SK-N-SH (cell line): Measurements from ENCODE around the gene GLTPD2. TPM values are rescaled to one million over a fixed set of nuclear protein-coding genes. Genes with fewer than 3 reads are reported as not detected.

Source experiments
- CTCF ChIA-PET: fragments of 300-600, 350-600 bp; formaldehyde crosslinking; extraction: SDS; loops from one replicate; lab custom pipeline; 2021; lab: Yijun Ruan, JAX
- POLR2A ChIA-PET: fragments of 350-600 bp; sonication (Branson Sonifier 250); formaldehyde crosslinking; extraction: SDS; loops from one replicate; lab custom pipeline; 2020; ENCODE audit warnings: antibody characterized with exemption, inconsistent platforms; lab: Yijun Ruan, JAX
- DNase-seq: peaks from one replicate; pipeline ENCODE4 v3.0.0; 2012
- H2AFZ ChIP-seq: fragments of 200-600 bp; sonication (generic); 2 replicates; pipeline ENCODE4 v1.8.1; 2016; ENCODE audit warnings: antibody characterized with exemption, mild to moderate bottlenecking, low read depth
- H3F3A ChIP-seq: fragments of 200-600 bp; sonication (generic); replicated peaks from 2 replicates; pipeline ENCODE3; 2016; ENCODE audit warnings: antibody characterized with exemption, mild to moderate bottlenecking; ENCODE audit not compliant: insufficient read depth
- H3K27ac ChIP-seq, 2 experiments: fragments of 200-500 bp in 1 of 2; fragments of 200-600 bp in 1 of 2; sonication (Bioruptor generic) in 1 of 2; sonication (generic), shearing (Covaris generic) in 1 of 2; 2 replicates each; pipeline versions ENCODE4 v1.5.1 to v1.6.1; 2014 to 2016; ENCODE audit warnings: low read depth in 2 of 2, inconsistent platforms in 1 of 2, low read length in 1 of 2, mild to moderate bottlenecking in 1 of 2, mixed read lengths in 1 of 2
- H3K27me3 ChIP-seq: fragments of 200-600 bp; sonication (generic), shearing (Covaris generic); 2 replicates; pipeline ENCODE4 v1.6.1; 2016; ENCODE audit warnings: mixed run types; ENCODE audit not compliant: insufficient read depth
- H3K36me3 ChIP-seq, 2 experiments: fragments of 200-500 bp in 1 of 2; fragments of 200-600 bp in 1 of 2; sonication (Bioruptor generic) in 1 of 2; sonication (generic) in 1 of 2; replicated peaks in 1 of 2; 2 replicates each; pipeline versions ENCODE3 to v1.5.1; 2014 to 2016; ENCODE audit warnings: low read length in 1 of 2, mild to moderate bottlenecking in 1 of 2; ENCODE audit not compliant: insufficient read depth in 2 of 2, control insufficient read depth in 1 of 2
- H3K4me1 ChIP-seq, 2 experiments: fragments of 200-500 bp in 1 of 2; fragments of 200-600 bp in 1 of 2; sonication (Bioruptor generic) in 1 of 2; sonication (generic), shearing (Covaris generic) in 1 of 2; 2 replicates each; pipeline versions ENCODE4 v1.5.1 to v1.6.1; 2014 to 2016; ENCODE audit warnings: low read depth in 1 of 2, low read length in 1 of 2, mixed run types in 1 of 2; ENCODE audit not compliant: insufficient read depth in 2 of 2, control insufficient read depth in 1 of 2
- H3K4me2 ChIP-seq: fragments of 200-600 bp; sonication (generic), shearing (Covaris generic); 2 replicates; pipeline ENCODE4 v1.6.1; 2017; ENCODE audit warnings: mixed run types
- H3K4me3 ChIP-seq, 2 experiments: fragments of 200-500 bp in 1 of 2; fragments of 200-600 bp in 1 of 2; sonication (Bioruptor generic) in 1 of 2; sonication (generic), shearing (Covaris generic) in 1 of 2; 2 replicates each; pipeline versions ENCODE4 v1.5.1 to v1.8.1; 2014 to 2016; ENCODE audit warnings: low read depth in 2 of 2, inconsistent platforms in 1 of 2, low read length in 1 of 2, mild to moderate bottlenecking in 1 of 2, mixed read lengths in 1 of 2, moderate library complexity in 1 of 2
- H3K79me2 ChIP-seq: fragments of 200-600 bp; sonication (generic); 2 replicates; pipeline ENCODE4 v1.8.1; 2017; ENCODE audit warnings: mild to moderate bottlenecking; ENCODE audit not compliant: insufficient read depth
- H3K9ac ChIP-seq: fragments of 200-600 bp; sonication (generic); 2 replicates; pipeline ENCODE4 v1.6.1; 2017; ENCODE audit warnings: mixed run types
- H3K9me2 ChIP-seq: fragments of 200-600 bp; sonication (generic); 2 replicates; pipeline ENCODE4 v1.6.1; 2017; ENCODE audit warnings: mixed run types
- H3K9me3 ChIP-seq: fragments of 200-600 bp; sonication (generic); 2 replicates; pipeline ENCODE4 v1.6.1; 2017; ENCODE audit warnings: mixed run types, mild to moderate bottlenecking, moderate library complexity
- H4K20me1 ChIP-seq: fragments of 200-600 bp; sonication (generic); 2 replicates; pipeline ENCODE4 v1.6.1; 2017; ENCODE audit warnings: mild to moderate bottlenecking, mixed run types; ENCODE audit not compliant: insufficient read depth
- ELF1 ChIP-seq: IDR thresholded peaks from 2 replicates; pipeline ENCODE4 v1.4.0; 2012
- EP300 ChIP-seq, 2 experiments: IDR thresholded peaks; 2 replicates each; pipeline versions ENCODE4 v1.4.0 to v1.6.1; 2012; ENCODE audit warnings: borderline replicate concordance in 1 of 2, low read depth in 1 of 2, low read length in 1 of 2
- EZH2phosphoT487 ChIP-seq: fragments of 200-600 bp; sonication (generic); IDR thresholded peaks from 2 replicates; pipeline ENCODE4 v1.6.1; 2017; ENCODE audit warnings: low read depth, mixed run types, mild to moderate bottlenecking, antibody characterized with exemption, moderate library complexity, borderline replicate concordance
- JUND ChIP-seq: IDR thresholded peaks from 2 replicates; pipeline ENCODE4 v1.4.0; 2012
- NRF1 ChIP-seq: IDR thresholded peaks from 2 replicates; pipeline ENCODE4 v1.6.1; 2012; ENCODE audit warnings: low read depth, mild to moderate bottlenecking, low read length
- RAD21 ChIP-seq: IDR thresholded peaks from 2 replicates; pipeline ENCODE4 v1.6.1; 2012; ENCODE audit warnings: mild to moderate bottlenecking, low read length
- RXRA ChIP-seq: IDR thresholded peaks from 2 replicates; pipeline ENCODE4 v1.4.0; 2012; ENCODE audit warnings: low read depth, mild to moderate bottlenecking, borderline replicate concordance
- TCF12 ChIP-seq: IDR thresholded peaks from 2 replicates; pipeline ENCODE4 v1.4.0; 2012
- TEAD4 ChIP-seq: IDR thresholded peaks from 2 replicates; pipeline ENCODE4 v1.4.0; 2012; ENCODE audit warnings: mild to moderate bottlenecking, borderline replicate concordance; ENCODE audit not compliant: insufficient read depth
- WGBS: methylation state at CpG from one replicate; pipeline ENCODE4 v1.1.6; 2017; ENCODE audit warnings: low lambda C conversion rate; 5-methylcytosine and 5-hydroxymethylcytosine counted together
- polyA plus RNA-seq, 3 experiments: library from polyadenylated mRNA; depleted of rRNA; stranded (reverse); fragments of >200 nt; gene quantifications; 2 replicates each; pipeline ENCODE4 v1.2.3, GENCODE V29; 2012
- TF ChIP-seq, protein P1 (sequence below): IDR thresholded peaks from 2 replicates; pipeline ENCODE4 v1.4.0; 2012; ENCODE audit warnings: low read depth, borderline replicate concordance
- TF ChIP-seq, protein P2 (sequence below): fragments of 200-600 bp; sonication (generic); IDR thresholded peaks from 2 replicates; pipeline ENCODE4 v1.6.1; 2017; ENCODE audit warnings: antibody characterized with exemption, mild to moderate bottlenecking, moderate library complexity
- TF ChIP-seq, protein P3 (sequence below): IDR thresholded peaks from 2 replicates; pipeline ENCODE4; 2012
- TF ChIP-seq, protein P4 (sequence below): fragments of 150-350 bp; IDR thresholded peaks from 2 replicates; pipeline ENCODE4 v1.6.1; 2017; ENCODE audit warnings: antibody characterized with exemption, low read length, low read depth, borderline replicate concordance

The GLTPD2 gene
- polyA plus RNA-seq, 1 of the 3 experiments (the other 2 are of a cell fraction) = not detected

DNA sequence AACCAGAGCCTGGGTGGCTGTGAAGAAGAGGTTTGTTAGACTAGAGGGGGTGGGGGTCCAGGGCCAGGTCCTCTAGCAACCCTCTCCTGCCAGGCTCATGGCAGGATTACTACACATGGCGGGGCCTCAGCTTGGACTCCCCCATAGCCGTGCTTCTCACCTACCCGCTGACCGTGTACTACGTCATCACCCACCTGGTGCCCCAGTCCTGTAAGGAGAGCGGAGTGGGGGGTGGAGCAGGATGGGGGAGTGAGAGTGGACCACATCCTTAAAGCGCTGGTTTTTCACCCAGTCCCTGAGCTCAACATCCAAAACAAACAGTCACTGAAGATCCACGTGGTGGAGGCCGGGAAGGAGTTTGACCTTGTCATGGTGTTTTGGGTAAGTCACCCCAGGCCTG lies 44.9 kb upstream of the GLTPD2 start:
- Histone ChIP-seq H3K27me3 (peaks cover 47% of the 10 kb centered on the region), H3K79me2 (no peaks in the 10 kb centered on the region), H3K27ac (no peak overlapping the region), H3K36me3 (no peaks in the 10 kb centered on the region), H2AFZ (no peak overlapping the region), H3K9ac (no peak overlapping the region), H3K9me2 (no peaks in the 10 kb centered on the region), H4K20me1 (no peaks in the 10 kb centered on the region), H3F3A (peaks cover 11% of the 10 kb centered on the region), H3K4me1 (peaks cover 0 to 5% of the 10 kb centered on the region in 2 experiments; a peak in 1 of 4 replicates), H3K4me3 (no peak overlapping the region), H3K9me3 (no peaks in the 10 kb centered on the region), H3K4me2 (no peak overlapping the region)
- CTCF ChIA-PET = interaction anchor here (1.2 to 1.9 kb wide), 5 partner anchors 8 to 177 kb away, joined by 3 to 9 read pairs (median 3); partner anchors contain the start of gene GLTPD2
- WGBS = 88% methylated on average over 7 of the region's 9 CpGs
- POLR2A ChIA-PET = no interaction called here
- TF ChIP-seq, protein P1, sequence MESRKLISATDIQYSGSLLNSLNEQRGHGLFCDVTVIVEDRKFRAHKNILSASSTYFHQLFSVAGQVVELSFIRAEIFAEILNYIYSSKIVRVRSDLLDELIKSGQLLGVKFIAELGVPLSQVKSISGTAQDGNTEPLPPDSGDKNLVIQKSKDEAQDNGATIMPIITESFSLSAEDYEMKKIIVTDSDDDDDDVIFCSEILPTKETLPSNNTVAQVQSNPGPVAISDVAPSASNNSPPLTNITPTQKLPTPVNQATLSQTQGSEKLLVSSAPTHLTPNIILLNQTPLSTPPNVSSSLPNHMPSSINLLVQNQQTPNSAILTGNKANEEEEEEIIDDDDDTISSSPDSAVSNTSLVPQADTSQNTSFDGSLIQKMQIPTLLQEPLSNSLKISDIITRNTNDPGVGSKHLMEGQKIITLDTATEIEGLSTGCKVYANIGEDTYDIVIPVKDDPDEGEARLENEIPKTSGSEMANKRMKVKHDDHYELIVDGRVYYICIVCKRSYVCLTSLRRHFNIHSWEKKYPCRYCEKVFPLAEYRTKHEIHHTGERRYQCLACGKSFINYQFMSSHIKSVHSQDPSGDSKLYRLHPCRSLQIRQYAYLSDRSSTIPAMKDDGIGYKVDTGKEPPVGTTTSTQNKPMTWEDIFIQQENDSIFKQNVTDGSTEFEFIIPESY = no peak
- TF ChIP-seq RAD21 (no peak), EP300 (IDR thresholded peaks at IDR 0.05; ENCODE audit: borderline replicate concordance in 1 of 2, low read depth in 1 of 2, low read length in 1 of 2) (no peak), NRF1 (no peak), RXRA (no peak), ELF1 (no peak), JUND (no peak), TCF12 (no peak)
- TF ChIP-seq, protein P2, sequence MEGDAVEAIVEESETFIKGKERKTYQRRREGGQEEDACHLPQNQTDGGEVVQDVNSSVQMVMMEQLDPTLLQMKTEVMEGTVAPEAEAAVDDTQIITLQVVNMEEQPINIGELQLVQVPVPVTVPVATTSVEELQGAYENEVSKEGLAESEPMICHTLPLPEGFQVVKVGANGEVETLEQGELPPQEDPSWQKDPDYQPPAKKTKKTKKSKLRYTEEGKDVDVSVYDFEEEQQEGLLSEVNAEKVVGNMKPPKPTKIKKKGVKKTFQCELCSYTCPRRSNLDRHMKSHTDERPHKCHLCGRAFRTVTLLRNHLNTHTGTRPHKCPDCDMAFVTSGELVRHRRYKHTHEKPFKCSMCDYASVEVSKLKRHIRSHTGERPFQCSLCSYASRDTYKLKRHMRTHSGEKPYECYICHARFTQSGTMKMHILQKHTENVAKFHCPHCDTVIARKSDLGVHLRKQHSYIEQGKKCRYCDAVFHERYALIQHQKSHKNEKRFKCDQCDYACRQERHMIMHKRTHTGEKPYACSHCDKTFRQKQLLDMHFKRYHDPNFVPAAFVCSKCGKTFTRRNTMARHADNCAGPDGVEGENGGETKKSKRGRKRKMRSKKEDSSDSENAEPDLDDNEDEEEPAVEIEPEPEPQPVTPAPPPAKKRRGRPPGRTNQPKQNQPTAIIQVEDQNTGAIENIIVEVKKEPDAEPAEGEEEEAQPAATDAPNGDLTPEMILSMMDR = no peak
- TF ChIP-seq, protein P3, sequence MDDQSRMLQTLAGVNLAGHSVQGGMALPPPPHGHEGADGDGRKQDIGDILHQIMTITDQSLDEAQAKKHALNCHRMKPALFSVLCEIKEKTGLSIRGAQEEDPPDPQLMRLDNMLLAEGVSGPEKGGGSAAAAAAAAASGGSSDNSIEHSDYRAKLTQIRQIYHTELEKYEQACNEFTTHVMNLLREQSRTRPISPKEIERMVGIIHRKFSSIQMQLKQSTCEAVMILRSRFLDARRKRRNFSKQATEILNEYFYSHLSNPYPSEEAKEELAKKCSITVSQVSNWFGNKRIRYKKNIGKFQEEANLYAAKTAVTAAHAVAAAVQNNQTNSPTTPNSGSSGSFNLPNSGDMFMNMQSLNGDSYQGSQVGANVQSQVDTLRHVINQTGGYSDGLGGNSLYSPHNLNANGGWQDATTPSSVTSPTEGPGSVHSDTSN = no peak
- no peak for DNase-seq

DNA sequence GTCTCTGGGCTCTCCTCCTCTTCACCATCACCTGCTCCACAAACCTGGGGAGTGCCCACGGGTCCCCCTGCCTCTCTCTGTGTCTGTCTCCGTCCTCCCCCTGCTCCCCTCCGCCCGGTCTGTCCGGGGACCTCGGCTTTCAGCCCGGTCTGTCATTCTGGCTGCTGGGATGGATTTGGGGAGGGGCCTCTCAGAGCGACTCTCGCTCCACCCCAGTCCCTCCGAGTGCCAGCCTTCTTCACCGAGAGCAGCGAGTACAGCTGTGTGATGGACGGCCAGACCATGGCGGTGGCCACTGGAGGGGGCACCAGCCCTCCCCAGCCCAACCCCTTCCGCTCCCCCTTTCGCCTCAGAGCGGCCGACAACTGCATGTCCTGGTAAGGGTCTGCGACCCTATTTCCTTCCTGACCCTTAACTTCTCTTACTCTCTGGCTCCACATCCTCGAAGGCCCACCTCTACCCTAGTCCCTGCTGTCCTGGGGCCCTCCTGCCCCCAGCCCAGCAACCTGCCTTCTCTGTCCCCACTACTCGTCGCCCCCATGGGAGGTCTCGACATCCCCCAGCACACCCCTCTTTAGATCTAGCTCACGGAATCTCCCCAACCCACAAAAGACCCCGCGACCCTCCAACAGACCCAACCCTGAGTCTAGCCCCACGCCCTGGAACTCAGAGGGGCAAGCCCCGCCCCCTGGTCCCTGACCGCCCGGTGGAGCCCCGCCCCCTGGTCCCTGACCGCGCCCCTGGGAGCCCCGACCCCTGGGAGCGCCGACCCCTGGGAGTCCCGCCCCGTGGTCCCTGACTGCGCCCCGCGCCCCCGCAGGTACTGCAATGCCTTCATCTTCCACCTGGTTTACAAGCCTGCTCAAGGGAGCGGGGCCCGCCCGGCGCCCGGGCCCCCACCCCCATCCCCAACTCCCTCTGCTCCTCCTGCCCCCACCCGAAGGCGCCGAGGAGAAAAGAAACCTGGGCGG lies 43.5 kb upstream of the GLTPD2 start:
- Histone ChIP-seq H3K36me3 (no peaks in the 10 kb centered on the region), H4K20me1 (no peaks in the 10 kb centered on the region), H3K9ac (no peak overlapping the region), H3K4me1 (no peaks in the 10 kb centered on the region; a peak in 1 of 4 replicates), H3K4me2 (no peak overlapping the region), H2AFZ (no peak overlapping the region), H3F3A (peaks cover 6% of the 10 kb centered on the region), H3K9me2 (no peaks in the 10 kb centered on the region), H3K27ac (no peak overlapping the region), H3K27me3 (peaks cover 58% of the 10 kb centered on the region), H3K4me3 (no peak overlapping the region), H3K9me3 (no peaks in the 10 kb centered on the region), H3K79me2 (no peaks in the 10 kb centered on the region)
- DNase-seq = peak; percentile 61
- ChIA-PET CTCF (interaction anchor here (1.2 to 1.9 kb wide), 4 partner anchors 9 to 179 kb away, joined by 3 to 9 read pairs (median 3); partner anchors contain the start of gene GLTPD2), POLR2A (no interaction called here)
- WGBS = 27% methylated on average over 33 of the region's 51 CpGs
- TF ChIP-seq, protein P4, sequence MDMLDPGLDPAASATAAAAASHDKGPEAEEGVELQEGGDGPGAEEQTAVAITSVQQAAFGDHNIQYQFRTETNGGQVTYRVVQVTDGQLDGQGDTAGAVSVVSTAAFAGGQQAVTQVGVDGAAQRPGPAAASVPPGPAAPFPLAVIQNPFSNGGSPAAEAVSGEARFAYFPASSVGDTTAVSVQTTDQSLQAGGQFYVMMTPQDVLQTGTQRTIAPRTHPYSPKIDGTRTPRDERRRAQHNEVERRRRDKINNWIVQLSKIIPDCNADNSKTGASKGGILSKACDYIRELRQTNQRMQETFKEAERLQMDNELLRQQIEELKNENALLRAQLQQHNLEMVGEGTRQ = no peak
- no peak for TF ChIP-seq TEAD4
- TF ChIP-seq ELF1 = no peak
- TF ChIP-seq EZH2phosphoT487 = no peak
